HG03108 (cell line): ENCODE measurements around the gene ACVR2A.

Source experiments
- ATAC-seq: cut with Tn5 transposase; IDR thresholded peaks from one replicate; pipeline ENCODE4 v1.9.1; 2021; ENCODE audit warnings: moderate library complexity; ENCODE audit not compliant: unreplicated experiment

ACVR2A gene

DNA sequence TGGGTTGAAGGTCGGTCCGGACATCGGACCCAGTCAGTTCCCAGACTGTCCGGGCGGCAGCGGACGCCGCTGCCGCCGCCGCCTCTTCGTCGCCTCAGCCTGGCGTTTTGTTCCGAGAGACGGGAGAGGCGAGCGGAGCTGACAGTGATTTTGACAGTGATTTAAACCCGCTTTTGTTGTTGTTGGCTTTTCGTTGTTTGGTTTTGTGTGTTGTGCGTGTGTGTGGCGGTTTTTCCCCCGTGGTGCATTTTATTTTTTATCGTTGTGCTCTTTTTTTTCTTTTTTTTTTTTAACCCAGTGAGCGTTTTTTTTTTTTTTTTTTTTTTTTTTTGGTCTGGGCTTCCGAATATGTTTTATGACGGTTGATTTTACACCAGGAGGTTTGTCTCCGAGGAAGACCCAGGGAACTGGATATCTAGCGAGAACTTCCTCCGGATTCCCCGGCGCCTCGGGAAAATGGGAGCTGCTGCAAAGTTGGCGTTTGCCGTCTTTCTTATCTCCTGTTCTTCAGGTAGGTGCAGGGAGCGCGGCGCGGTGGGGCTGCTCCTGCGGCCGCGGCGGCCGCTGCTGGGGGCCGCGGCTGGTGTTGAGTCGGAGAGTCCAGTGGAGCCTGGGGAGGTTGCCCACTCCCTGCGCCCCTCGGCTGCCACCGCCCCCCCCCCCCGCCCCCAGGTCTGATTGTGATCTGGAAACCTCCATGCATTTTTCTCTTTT is at the start of gene ACVR2A:
TSS of gene ACVR2A (plus strand) at position 333 of the 714 bp plus-strand sequence. CDS start at position 457, 124 bp downstream.
- peak; percentile 35 for ATAC-seq

DNA sequence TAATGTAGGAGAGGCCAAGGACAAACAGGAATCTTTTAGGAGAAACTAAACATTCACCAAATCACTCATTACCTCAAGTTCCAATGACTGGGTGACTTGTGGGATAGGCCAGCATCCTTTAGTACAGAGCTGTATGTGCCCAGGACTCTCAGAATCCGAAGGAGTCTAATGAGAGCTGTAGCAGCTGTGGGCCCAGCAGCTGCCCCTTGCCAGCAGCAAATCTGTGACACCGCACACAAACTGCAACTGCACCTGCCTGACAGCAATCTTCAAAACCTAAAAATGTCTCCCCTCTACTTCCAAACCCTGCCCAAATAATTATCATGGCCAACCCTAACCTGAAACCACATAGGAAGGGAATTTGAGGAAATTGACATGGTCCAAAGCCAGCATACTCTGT is 44.5 kb upstream of the ACVR2A start:
- no peak for ATAC-seq

DNA sequence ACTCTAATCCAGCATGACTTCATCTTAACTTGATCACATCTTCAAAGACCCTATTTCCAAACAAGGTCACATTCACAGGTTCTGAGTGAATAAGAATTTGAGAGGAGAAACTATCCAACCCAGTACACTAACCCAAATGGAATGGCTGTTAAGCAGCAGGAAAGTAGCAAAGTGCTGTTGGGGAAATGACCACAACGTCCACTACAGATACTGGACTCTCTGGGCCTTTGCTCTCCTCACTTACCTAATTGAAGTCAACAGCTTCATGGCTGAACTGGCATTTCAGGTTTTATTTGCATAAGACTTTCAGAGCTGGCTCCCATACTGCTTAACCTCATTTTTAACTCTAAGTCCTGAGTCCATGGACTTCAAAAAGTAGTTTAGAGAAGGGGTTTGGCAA is 38.0 kb upstream of the ACVR2A start:
- no peak for ATAC-seq

DNA sequence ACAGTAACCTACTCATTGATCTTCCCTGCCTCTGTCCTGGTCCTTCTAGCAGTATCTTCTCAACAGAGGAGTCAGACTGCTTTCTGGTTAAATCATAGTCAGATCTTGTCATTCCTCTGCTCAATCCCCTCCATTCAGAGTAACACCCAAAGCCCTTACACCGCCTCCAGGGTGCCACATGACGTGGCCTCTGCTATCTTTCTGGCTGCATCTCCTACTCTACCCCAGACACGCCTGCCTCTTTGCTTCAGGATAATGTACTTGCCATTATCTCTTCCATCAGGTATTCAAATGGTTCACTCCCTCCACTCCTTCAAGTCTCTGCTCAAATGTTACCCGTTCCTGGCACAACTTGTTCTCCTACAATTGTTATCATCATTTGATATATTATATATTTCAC is 36.3 kb upstream of the ACVR2A start:
- ATAC-seq = no peak

GRCh38 chr2:147810883-147811765 is 33.7 kb upstream of the ACVR2A start:
- no peak for ATAC-seq

GRCh38 chr2:147818741-147819140 is 26.1 kb upstream of the ACVR2A start:
- ATAC-seq = no peak

- no peak for ATAC-seq
Observed at GRCh38 chr2:147824620-147825019, 20.2 kb upstream of the ACVR2A start.

DNA sequence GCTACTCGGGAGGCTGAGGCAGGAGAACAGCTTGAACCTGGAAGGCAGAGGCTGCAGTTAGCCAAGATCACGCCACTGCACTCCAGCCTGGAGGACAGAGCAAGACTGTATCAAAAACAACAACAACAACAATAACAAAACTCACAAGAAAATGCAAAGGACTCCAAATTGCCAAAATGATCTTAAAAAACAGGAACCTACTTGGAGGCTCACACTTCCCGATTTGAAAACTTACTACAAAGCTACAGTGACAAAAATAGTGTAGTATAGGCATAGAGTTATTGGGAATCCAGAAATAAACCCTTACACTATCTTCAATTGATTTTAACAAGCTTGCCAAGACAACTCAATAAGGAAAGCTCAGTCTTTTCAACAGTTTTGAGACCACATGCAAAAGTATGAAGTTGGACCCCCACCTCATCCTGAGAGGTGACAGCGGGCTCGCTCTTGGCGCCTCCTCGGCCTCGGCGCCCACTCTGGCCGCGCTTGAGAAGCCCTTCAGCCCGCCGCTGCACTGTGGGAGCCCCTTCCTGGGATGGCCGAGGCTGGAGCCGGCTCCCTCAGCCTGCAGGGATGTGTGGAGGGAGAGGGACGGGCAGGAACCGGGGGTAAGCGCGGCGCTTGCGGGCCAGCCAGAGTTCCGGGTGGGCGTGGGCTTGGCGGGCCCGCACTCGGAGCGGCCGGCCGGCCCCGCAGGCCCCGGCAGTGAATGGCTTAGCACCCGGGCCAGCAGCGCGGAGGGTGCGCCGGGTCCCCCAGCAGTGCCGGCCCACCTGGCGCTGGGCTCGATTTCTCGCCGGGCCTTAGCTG is 18.3 kb upstream of the ACVR2A start:
- ATAC-seq = no peak

DNA sequence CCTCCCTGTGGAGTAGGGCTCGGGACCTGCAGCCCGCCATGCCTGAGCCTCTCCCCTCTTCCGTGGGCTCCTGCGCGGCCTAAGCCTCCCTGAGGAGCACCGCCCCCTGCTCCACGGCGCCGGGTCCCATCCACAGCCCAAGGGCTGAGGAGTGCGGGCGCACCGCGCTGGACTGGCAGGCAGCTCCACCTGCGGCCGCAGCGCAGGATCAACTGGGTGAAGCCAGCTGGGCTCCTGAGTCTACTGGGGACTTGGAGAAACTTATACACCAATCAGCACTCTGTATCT is 17.8 kb upstream of the ACVR2A start:
- ATAC-seq = no peak

DNA sequence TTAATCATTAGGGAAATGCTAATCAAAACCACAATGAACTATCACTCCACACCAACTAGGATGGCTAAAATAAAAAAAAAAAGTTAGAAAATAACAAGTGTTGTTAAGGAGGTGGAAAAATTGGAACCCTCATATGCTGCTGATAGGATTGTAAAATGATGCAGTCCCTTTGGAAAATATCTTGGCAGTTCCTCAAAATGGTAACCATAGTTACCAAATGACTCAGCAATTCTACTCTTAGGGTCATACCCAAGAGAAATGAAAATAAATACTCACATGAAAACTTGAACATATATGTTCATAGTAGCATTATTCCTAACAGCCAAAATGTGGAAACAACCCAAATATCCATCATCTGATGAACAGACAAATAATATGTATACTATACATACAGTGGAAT is 15.7 kb upstream of the ACVR2A start:
- no peak for ATAC-seq

- no peak for ATAC-seq
Observed at GRCh38 chr2:147836099-147836498, 8.7 kb upstream of the ACVR2A start.

GRCh38 chr2:147843391-147843863 is 1.4 kb upstream of the ACVR2A start:
- ATAC-seq = no peak

DNA sequence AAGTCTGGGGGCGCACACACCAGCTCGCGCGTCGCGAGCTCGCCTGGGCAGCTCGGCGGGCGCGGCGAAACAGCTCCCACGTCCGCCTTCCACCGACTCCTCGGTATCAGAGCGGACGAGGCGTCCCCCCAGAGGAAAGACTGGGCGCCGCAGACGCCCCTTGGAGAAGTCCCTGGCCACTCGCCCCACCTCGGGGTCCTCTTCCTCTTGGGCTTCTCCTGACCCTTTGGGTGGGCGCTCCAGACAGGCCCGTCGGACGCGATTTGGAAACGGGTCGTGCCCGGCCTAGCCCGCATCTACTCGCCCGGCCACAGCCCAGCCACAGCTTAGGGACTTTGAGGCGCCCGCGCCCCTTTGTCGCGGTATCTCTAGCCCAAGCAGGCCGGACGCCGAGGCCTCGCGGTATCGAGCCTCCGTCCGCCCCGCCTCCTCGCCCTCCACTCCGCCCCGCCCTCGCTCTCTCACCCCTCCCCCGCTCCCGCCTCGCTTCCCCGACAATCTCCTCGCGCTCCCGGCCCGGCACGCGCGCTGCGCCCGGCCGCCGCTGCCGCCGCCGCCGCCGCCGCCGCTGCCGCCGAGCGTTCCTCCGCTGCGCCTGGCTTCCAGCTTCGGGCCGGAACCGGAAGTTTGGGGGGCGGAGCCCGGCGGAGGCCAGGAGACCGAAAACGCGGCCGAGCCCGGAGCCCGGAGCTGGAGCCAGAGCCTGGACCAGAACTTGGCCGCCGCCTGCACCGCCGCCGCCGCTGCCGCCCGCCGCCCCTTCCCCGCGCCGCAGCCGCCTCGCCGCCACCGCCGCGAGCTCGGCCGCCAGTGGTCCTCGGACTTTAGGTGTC is 749 bp upstream of the ACVR2A start:
- peak; percentile 79 for ATAC-seq

DNA sequence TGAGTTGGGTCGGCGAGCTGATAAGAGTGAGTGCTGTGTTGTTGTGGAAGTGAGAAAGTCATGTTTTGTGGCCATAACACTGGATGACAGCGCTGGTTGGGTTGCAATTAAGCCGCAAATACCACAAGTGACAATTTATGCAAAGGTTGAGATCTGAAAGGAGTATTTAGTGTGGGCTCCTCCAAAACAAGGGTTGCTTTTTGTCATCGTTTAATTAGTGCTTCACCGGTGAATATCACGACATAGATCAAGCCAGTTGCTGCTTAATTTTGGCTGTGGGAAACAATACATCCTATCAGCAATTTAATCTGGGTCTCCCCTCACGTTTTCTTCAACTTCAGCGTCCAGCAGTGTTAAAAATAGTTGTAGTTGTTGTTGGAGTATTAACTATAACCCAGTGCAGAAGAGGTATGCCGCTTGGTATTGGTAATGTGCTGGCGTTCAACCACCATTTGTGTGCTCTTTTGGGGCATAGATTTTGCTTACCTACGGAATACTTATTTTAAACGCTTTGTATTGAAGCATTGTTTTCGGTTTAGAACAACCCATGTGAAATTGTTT is 662 bp downstream of the ACVR2A start:
- peak; percentile 26 for ATAC-seq

GRCh38 chr2:147846412-147847081 is 1.7 kb downstream of the ACVR2A start:
- ATAC-seq = no peak

DNA sequence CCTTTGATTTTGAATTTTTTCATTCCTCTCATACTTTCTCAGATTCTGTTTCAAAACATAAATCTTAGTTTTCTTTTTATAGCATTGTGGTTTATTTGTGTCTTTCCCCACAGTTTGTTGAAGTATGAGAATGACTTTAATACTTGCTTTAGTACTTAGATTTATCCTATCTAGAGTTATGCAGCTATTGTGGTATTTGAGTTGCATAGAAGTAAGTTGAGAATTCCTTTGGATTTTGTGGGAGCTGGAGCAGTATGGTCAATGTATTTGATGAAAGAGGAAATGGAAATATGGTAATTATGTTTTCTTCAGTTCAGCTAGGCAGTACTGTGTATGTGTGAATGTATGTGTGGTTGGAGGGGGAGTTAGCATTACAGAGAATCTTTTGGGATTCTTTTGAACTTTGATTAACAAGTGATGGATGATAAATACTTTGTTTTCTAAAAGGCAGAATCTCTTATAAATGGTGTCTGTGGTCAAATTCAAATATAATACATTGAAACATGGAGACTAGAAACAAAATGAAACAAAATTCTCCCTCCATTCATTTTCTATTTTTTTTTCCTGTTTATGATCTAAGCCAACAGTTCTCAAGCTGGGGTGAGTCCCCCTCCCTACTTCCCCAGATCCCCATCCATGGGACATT is 3.0 kb downstream of the ACVR2A start:
- no peak for ATAC-seq

DNA sequence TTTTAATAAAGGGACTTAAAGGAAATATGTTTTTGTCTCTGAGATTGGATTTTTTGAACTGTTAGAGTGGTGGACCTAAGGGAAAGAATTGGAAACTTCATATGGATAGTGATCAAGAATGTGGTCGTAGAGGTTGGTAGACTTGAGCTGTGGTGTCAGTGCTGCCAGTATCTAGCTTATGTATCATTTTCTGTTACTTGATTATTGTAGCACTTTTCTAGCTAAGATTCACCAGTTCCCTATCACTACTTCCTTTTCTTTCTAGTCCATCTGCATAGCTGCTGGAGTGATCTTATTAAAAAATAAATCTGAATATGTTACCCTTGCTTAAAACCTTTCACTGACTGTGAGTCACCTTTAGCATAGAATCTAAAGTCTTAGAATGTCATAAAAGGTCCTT is 6.0 kb downstream of the ACVR2A start:
- ATAC-seq = no peak

DNA sequence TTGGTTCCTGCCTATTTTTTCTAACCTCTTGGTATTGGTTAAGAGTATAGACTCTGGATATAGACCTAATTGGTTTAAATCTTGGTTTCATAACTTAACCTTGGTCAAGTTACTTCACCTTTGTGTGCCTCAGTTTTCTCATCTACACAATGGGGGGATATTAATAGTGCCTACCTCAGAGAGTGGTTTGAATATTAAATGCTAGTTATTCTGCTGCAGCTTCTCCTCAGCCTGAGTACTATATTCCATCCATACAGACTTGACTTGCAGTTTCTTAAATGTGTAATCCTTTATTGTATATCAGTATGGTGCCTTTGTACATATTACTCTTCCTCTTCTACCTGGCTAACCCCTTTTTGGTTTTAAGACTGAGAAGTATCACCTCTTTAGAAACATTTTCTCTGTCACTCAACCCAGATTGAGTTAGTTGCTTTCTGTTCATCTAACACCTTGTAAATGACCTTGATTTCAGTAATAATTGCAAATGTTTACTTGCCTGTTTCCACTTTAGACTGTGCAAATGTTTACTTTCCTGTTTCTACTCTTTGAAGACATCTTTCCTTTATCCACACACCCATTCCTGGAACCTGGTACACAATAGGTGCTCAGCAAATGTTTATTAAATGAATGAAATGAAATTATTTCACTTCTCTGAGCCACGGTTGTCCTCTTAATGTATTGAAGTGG is 6.6 kb downstream of the ACVR2A start:
- ATAC-seq = no peak
